ENCODE results near the gene POLR1A. TPM values are rescaled to one million over a fixed set of nuclear protein-coding genes. Genes with fewer than 3 reads are reported as not detected.

Gene POLR1A
- total and polyA plus RNA-seq, 4 donors: 5.5 to 39.1 (median 9.7) TPM

- no peak for DNase-seq
- WGBS, 2 donors: 54 to 83% methylated on average over 2 of the region's 2 CpGs
- TF ChIP-seq CTCF (IDR thresholded peaks at IDR 0.05; ENCODE audit: control extremely low read depth, extremely low read depth): no peak
- Histone ChIP-seq H3K36me3 (ENCODE audit: control insufficient read depth in 4 of 4, insufficient read depth in 4 of 4, low read length in 4 of 4) (peaks cover 18 to 48% (median 38%) of the 10 kb centered on the region in 4 donors), H3K9ac (ENCODE audit: insufficient read depth in 1 of 2, low read length in 2 of 2) (no peak overlapping the region), H3K4me3 (no peak overlapping the region), H3K4me1 (ENCODE audit: control insufficient read depth in 5 of 5, insufficient read depth in 5 of 5, low read length in 5 of 5) (no peaks in the 10 kb centered on the region), H3K27ac (ENCODE audit: low read depth in 1 of 2, low read length in 1 of 2) (no peak overlapping the region), H3K9me3 (ENCODE audit: control insufficient read depth in 4 of 4, insufficient read depth in 3 of 4, low read length in 3 of 4) (peaks cover 0 to 4% (median 1%) of the 10 kb centered on the region in 4 donors), H3K27me3 (ENCODE audit: control insufficient read depth in 3 of 3, insufficient read depth in 3 of 3, low read length in 2 of 3) (no peaks in the 10 kb centered on the region)
- no peak for ATAC-seq (ENCODE audit: insufficient read depth, low FRiP score)
These were observed 43.6 kb downstream of the POLR1A start for GRCh38 chr2:86062043-86062442.

DNA sequence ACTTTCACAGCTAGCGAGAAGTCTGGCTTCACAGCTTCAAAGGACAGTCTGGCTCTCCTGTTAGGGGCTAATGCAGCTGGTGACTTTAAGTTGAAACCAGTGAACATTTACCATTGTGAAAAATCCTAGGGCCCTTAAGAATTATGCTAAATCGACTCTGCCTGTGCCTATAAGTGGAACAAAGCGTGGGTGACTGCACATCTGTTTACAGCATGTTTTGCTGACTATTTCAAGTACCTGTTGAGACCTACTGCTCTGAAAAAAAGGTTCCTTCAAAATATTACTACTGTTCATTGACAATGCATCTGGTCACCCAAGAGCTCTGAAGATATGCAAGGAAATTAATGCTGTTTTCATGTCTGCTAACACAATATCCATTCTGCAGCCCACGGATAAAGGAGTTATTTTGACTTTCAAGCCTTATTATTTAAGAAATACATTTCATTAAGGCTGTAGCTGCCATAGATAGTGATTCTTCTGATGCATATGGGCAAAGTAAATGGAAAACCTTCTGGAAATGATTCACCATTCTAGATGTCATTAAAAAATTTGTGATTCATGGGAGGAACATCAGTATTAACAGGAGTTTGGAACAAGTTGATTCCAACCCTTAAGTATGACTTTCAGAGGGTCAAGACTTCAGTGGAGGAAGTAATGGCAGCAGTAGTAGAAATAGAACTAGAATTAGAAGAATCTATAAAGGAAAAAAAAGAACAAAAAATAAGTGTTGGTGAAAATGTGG lies 48.9 kb downstream of the POLR1A start:
- Histone ChIP-seq H3K36me3 (ENCODE audit: control insufficient read depth in 4 of 4, insufficient read depth in 4 of 4, low read length in 4 of 4) (peaks cover 15 to 31% (median 28%) of the 10 kb centered on the region in 4 donors), H3K4me1 (ENCODE audit: control insufficient read depth in 5 of 5, insufficient read depth in 5 of 5, low read length in 5 of 5) (no peaks in the 10 kb centered on the region), H3K4me3 (no peak overlapping the region), H3K27ac (ENCODE audit: low read depth in 1 of 2, low read length in 1 of 2) (no peak overlapping the region), H3K9me3 (ENCODE audit: control insufficient read depth in 4 of 4, insufficient read depth in 3 of 4, low read length in 3 of 4) (no peaks in the 10 kb centered on the region), H3K27me3 (ENCODE audit: control insufficient read depth in 3 of 3, insufficient read depth in 3 of 3, low read length in 2 of 3) (no peaks in the 10 kb centered on the region), H3K9ac (ENCODE audit: insufficient read depth in 1 of 2, low read length in 2 of 2) (no peak overlapping the region)
- DNase-seq (no peak), ATAC-seq (ENCODE audit: insufficient read depth, low FRiP score) (no peak)
- no peak for TF ChIP-seq CTCF (IDR thresholded peaks at IDR 0.05; ENCODE audit: control extremely low read depth, extremely low read depth)
- WGBS, 2 donors: 94 to 98% methylated on average over 4 of the region's 4 CpGs

DNA sequence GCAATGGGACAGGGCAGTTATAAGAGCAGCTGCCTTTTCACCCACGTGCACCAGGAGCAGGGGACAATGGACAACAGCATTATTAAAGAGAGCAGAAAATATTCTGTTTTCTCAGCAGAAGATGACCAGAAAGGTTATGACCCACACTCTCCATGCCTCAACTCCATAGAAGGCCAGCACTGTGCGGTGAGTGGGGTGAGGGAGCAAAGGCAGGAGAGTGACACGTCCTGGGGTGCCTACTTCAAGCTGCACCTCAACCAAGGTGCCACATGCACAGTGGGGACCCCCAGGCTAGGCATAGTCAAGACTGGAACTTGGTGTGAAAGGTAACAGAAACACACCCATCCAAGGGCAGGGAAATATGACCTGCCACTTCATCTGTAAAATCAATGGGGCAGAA lies 50.4 kb downstream of the POLR1A start:
- 93 to 97% methylated on average over 3 of the region's 3 CpGs for WGBS, 2 donors
- peaks cover 0 to 2% (median 0%) of the 10 kb centered on the region in 4 donors for H3K9me3 ChIP-seq (ENCODE audit: control insufficient read depth in 4 of 4, insufficient read depth in 3 of 4, low read length in 3 of 4)
- ATAC-seq (ENCODE audit: insufficient read depth, low FRiP score): no peak
- no peak for DNase-seq
- H3K9ac ChIP-seq (ENCODE audit: insufficient read depth in 1 of 2, low read length in 2 of 2): no peak overlapping the region
- no peak for TF ChIP-seq CTCF (IDR thresholded peaks at IDR 0.05; ENCODE audit: control extremely low read depth, extremely low read depth)
- peaks cover 0 to 4% (median 0%) of the 10 kb centered on the region in 5 donors for H3K4me1 ChIP-seq (ENCODE audit: control insufficient read depth in 5 of 5, insufficient read depth in 5 of 5, low read length in 5 of 5)
- H3K27ac ChIP-seq (ENCODE audit: low read depth in 1 of 2, low read length in 1 of 2): no peak overlapping the region
- peaks cover 14 to 27% (median 25%) of the 10 kb centered on the region in 4 donors for H3K36me3 ChIP-seq (ENCODE audit: control insufficient read depth in 4 of 4, insufficient read depth in 4 of 4, low read length in 4 of 4)
- no peaks in the 10 kb centered on the region for H3K27me3 ChIP-seq (ENCODE audit: control insufficient read depth in 3 of 3, insufficient read depth in 3 of 3, low read length in 2 of 3)
- no peak overlapping the region for H3K4me3 ChIP-seq

Data from lung (tissue), 12 donors.